ENCODE measurements around the gene OR6B2.

OR6B2 gene

GRCh38 chr2:240037358-240037757 lies 7.1 kb upstream of the OR6B2 start:
- DNase-seq, result no peak

DNA sequence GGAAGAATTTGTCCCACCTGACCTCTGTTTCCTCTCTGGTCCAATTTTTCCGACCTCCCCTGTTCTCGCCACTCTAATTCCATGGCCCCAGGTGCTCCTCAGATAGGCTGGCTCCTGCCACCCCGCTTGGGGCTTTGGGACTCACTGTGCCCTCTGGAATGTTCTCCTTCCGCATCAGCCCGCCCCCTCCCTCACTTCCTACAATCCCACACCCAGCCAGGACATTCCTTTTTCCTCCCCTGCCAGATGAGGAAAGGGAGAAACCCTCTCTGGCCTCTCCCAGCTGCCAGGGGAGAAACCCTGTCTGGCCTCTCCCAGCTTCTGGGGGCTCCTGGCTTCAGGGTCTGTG lies 3.1 kb upstream of the OR6B2 start:
- DNase-seq, result no peak

- no peak for DNase-seq
These were observed 2.4 kb upstream of the OR6B2 start for GRCh38 chr2:240032406-240033329.

- DNase-seq, result no peak
These were observed 5.5 kb downstream of the OR6B2 start for GRCh38 chr2:240024766-240025165.

GRCh38 chr2:240023792-240024191 lies 6.4 kb downstream of the OR6B2 start:
- no peak for DNase-seq

- DNase-seq, result peak; percentile 18
These were observed 8.6 kb downstream of the OR6B2 start for GRCh38 chr2:240021488-240022104.

DNA sequence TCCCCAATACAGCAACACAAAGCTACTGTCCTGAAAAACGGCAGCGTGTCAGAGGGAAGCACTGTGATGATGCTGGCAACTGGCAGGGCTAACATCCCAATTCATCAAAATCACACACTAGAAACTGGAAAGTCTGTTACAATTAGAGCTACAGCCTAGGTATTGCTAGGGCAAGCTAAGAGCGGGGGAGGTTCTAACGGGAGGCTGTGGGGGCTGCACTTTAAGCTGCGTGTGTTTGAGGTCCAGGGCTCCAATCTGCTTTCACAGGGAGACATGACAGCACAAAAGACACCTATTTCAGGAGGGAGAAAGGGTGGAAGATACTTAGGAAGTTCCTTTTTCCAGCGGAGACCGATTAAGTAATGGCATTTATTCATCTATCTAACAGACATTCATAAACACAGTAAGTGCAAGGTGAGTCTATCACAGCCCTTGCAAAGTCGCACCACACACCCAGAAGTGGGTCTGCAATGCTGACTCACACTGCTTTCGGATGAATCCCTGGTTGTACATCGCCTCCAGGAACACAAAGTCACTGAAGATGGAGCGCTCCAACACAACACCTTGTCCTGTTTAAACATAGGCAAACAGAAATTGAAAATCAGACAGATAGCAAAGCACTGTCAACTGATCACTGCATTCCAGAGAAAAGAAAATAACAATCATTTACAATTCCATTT lies 12.0 kb downstream of the OR6B2 start:
- DNase-seq, result no peak

GRCh38 chr2:240014327-240014726 lies 15.9 kb downstream of the OR6B2 start:
- DNase-seq, result no peak

DNA sequence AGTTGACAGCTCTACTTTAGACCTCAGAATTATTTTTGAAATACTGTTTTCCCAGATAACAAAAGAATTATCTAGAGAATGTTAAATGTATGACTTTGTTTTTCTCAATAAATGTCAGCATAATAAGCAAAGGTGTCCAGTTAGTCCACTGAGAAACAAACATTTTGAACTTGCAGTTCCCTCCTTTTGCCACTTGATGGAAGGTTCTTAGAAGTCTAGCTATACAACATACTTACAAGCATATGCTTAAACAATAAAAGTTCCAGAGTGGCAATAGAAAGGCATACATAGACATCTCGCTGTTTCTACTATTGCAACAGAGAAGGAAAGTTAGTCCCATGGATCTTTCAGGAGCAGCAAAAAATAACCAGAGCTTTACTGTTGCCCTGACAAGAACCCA lies 16.9 kb downstream of the OR6B2 start:
- DNase-seq, result no peak

DNA sequence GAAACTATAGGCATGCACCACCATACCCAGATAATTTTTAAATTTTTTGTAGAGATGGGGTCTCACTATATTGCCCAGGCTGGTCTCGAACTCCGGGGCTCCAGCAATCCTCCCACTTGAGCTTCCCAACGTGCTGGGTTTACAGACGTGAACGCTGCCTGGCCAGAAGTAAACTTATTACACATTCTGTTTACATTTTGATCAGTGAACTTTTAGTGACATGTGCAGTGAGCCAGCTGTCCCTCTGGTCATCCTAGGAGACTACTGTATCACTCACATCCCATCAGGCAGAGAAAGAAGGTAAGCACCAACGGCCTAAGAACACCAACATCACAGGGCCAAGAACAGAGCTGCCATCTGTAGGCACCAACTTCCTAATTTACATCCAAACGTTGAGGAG lies 27.2 kb downstream of the OR6B2 start:
- DNase-seq, result no peak

DNA sequence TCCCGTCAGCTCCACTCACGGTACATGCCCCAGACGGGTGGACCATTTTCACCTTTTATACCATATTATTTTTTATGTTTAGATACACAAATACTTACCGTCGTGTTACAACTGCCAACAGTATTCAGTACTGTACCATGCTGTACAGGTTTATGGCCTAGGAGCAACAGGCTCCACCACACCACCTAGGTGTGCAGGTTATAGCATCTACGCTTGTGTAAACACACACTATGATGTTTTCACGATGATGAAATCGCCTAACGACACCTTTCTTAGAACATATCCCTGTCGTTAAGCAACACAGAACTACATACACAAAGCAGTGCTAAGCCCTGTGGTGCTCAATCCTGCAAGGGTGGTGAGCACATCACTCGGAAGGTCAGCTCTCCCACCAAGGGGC lies 29.6 kb downstream of the OR6B2 start:
- DNase-seq, result no peak

- DNase-seq, result no peak
These were observed 32.4 kb downstream of the OR6B2 start for GRCh38 chr2:239997686-239998409.

DNA sequence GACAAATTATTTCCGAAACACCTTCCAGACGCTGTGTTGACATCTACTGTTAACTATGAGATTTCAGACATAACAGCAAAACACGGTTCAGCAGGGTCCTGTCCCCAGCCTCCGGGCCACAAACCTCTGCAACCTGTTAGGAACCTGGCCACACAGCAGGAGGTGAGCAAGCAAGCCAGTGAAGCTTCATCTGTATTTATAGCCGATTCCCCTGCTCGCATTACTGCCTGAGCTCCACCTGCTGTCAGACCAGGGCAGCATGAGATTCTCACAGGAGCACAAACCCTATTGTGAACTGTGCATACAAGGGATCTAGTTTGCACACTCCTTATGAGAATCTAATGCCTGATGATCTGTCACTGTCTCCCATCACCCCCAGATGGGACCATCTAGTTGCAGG lies 36.1 kb downstream of the OR6B2 start:
- DNase-seq, result no peak

DNA sequence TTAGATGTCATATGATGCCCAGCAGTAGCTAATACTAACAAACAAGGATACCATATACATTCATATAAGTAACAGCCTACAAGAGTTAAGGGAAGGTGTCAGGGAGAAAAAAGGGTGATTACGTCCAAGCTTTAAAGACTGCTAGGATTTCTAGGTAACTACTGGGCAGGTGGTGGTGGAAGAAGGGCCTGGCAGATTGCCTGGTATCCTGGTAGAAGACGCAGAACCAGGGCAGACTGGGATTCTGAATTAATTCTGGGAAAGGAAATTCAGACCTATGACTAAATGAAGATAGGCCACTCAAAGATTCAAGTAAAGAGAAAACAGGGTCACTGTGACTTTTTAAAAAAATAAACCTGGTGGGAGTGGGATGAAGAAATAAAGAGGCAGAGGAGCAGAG lies 36.9 kb downstream of the OR6B2 start:
- no peak for DNase-seq

- DNase-seq, result peak; percentile 5
These were observed 38.4 kb downstream of the OR6B2 start for GRCh38 chr2:239991689-239992314.

DNA sequence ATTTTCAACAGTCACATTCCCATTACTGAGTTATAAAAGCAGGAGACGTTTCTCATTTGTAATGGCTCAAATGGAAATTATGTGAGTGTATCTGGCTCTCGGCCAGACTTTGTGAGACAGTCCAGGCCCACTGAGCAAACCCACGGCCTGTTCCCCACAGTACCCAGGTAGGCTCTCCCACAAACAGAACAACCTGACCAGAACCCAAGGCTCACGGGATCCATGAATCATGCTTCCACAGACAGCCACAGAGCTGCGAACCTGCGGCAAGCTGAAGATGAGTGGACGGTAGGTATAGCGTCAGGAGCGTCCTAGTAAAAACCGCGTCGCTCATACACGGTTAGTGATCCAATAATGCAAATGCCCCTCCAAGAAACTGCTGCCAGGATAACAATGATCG lies 39.3 kb downstream of the OR6B2 start:
- no peak for DNase-seq

GRCh38 chr2:239985356-239985755 lies 44.9 kb downstream of the OR6B2 start:
- DNase-seq, result no peak

DNA sequence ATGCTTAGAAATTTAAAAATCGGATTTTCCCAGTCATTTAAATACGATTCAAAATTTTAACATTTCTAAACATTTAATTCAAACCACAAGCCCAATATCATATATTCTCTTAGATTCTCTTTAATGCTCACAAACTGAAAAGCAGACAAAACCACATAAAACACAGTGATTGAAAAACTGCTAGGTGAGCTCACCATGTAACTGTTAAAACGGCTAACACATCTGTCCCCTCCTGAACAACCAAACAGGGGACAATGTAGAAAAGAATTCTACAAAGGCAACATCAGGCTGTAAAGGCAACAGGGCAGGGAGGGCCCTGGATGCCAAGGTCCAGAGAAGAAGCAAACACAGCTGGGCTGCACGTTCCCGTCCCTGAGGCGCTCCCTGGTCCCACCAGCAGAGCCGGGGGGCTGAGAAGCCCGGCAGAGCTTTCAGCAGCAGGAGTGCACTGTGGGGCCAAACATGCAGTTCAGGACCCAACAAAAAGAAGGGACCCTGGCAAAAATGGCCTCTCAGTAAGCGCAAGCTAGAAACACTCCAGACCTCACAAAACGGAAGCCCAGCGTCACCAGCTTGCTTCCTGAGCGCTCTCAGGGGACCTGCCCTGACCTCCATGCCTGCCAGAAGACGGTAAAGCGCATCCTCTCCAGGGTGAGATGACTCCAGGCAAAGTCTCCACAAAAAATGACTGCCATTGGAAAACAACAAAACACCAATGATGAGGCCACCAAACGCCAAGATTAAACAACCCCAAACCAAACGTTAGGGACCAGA lies 45.6 kb downstream of the OR6B2 start:
- no peak for DNase-seq

- DNase-seq, result no peak
These were observed 47.0 kb downstream of the OR6B2 start for GRCh38 chr2:239983004-239983778.

Measured in NCI-H774 (cell line).